GM23248 (cell line): Measurements from ENCODE around the gene CMTM6. TPM values are rescaled to one million over a fixed set of nuclear protein-coding genes. Genes with fewer than 3 reads are reported as not detected.
A peak's percentile ranks its signal among the peaks of the same experiment; 100 is the strongest.
"Not testable (repeated sequence)": the region's sequence is repeated elsewhere in the genome, so short reads cannot be mapped to it uniquely, and the experiment has no call there.

Experiments
- DNase-seq: peaks from one replicate; pipeline ENCODE4 v3.0.0-alpha.2; 2015
- H2AFZ ChIP-seq: fragments of 200-600 bp; sonication (generic); 2 replicates; pipeline ENCODE4 v1.6.1; 2016; ENCODE audit warnings: antibody characterized with exemption
- H3F3A ChIP-seq: fragments of 200-600 bp; sonication (generic); 2 replicates; pipeline ENCODE4 v1.6.1; 2016; ENCODE audit warnings: mild to moderate bottlenecking, antibody characterized with exemption, mixed run types; ENCODE audit not compliant: insufficient read depth
- H3K27ac ChIP-seq: fragments of 200-600 bp; sonication (generic); 2 replicates; pipeline ENCODE4 v1.5.1; 2016; ENCODE audit warnings: mild to moderate bottlenecking
- H3K27me3 ChIP-seq: fragments of 200-600 bp; sonication (generic); replicated peaks from 2 replicates; pipeline ENCODE4 v1.6.1; 2016; ENCODE audit warnings: mild to moderate bottlenecking; ENCODE audit not compliant: insufficient read depth
- H3K36me3 ChIP-seq: fragments of 200-600 bp; sonication (generic); 2 replicates; pipeline ENCODE4 v1.6.1; 2016; ENCODE audit warnings: low read depth, mild to moderate bottlenecking
- H3K4me1 ChIP-seq: fragments of 200-600 bp; sonication (generic); 2 replicates; pipeline ENCODE4 v1.6.1; 2016; ENCODE audit warnings: mild to moderate bottlenecking; ENCODE audit not compliant: insufficient read depth
- H3K4me2 ChIP-seq: fragments of 200-600 bp; sonication (generic); one replicate; pipeline ENCODE4 v1.6.1; 2016; ENCODE audit warnings: mild to moderate bottlenecking; ENCODE audit not compliant: unreplicated experiment
- H3K4me3 ChIP-seq: fragments of 200-600 bp; sonication (generic); 2 replicates; pipeline ENCODE4 v1.5.1; 2016; ENCODE audit warnings: mild to moderate bottlenecking
- H3K79me2 ChIP-seq: fragments of 200-600 bp; sonication (generic); 2 replicates; pipeline ENCODE4 v1.6.1; 2016; ENCODE audit warnings: mild to moderate bottlenecking; ENCODE audit not compliant: insufficient read depth
- H3K9ac ChIP-seq: fragments of 200-600 bp; sonication (generic); 2 replicates; pipeline ENCODE4 v1.6.1; 2016; ENCODE audit warnings: mild to moderate bottlenecking
- H3K9me2 ChIP-seq: fragments of 200-600 bp; sonication (generic); 2 replicates; pipeline ENCODE4 v1.6.1; 2016; ENCODE audit warnings: mixed run types, mild to moderate bottlenecking, moderate library complexity; ENCODE audit not compliant: insufficient read depth
- H3K9me3 ChIP-seq: fragments of 200-600 bp; sonication (generic); one replicate; pipeline ENCODE4 v1.6.1; 2017; ENCODE audit warnings: low read depth
- H4K20me1 ChIP-seq: fragments of 200-600 bp; sonication (generic); 2 replicates; pipeline ENCODE4 v1.6.0; 2016; ENCODE audit not compliant: insufficient read depth
- EZH2 ChIP-seq: fragments of 200-600 bp; sonication (generic); IDR thresholded peaks from 2 replicates; pipeline ENCODE4 v1.6.1; 2018; ENCODE audit warnings: antibody characterized with exemption, mild to moderate bottlenecking; ENCODE audit not compliant: insufficient read depth, poor library complexity, severe bottlenecking
- EZH2phosphoT487 ChIP-seq: fragments of 200-600 bp; sonication (generic); IDR thresholded peaks from 2 replicates; pipeline ENCODE4 v1.6.1; 2018; ENCODE audit warnings: antibody characterized with exemption, moderate library complexity, mild to moderate bottlenecking, low read depth; ENCODE audit not compliant: insufficient read depth
- WGBS, 2 experiments: methylation state at CpG; one replicate each; pipeline ENCODE4 v1.1.6; 2015 to 2017; ENCODE audit warnings: low lambda C conversion rate in 2 of 2, low coverage in 1 of 2; ENCODE audit errors: missing lambda C conversion rate in 2 of 2; 5-methylcytosine and 5-hydroxymethylcytosine counted together
- in situ Hi-C: fragments of 300-500 bp; cut with MboI; formaldehyde crosslinking; loops from 2 replicates; pipeline ENCODE4 v1.15.0; 2020
- polyA plus RNA-seq: library from polyadenylated mRNA; unstranded; fragments of >200 nt; fragmentation: Nextera tagmentation; extraction: Ambion mirVana; gene quantifications from 2 replicates; pipeline ENCODE4 v1.2.1, GENCODE V29; 2016
- total RNA-seq: library from RNA; depleted of rRNA; stranded (reverse); fragments of >200 nt; shearing (Covaris generic); gene quantifications from 2 replicates; pipeline ENCODE4 v1.2.3, GENCODE V29; 2014

The CMTM6 gene
- total and polyA plus RNA-seq, 2 experiments from 2014 or later = 78.6 to 104 TPM

GRCh38 chr3:32481791-32482631 lies 20.6 kb downstream of the CMTM6 start:
- H3K9me2 ChIP-seq = no peaks in the 10 kb centered on the region
- H3K27ac ChIP-seq = no peak overlapping the region
- no peaks in the 10 kb centered on the region for H3K27me3 ChIP-seq
- H3K36me3 ChIP-seq = peaks cover 27% of the 10 kb centered on the region
- TF ChIP-seq EZH2 (no peak), EZH2phosphoT487 (no peak)
- DNase-seq = no peak
- no peak overlapping the region for H3K4me2 ChIP-seq
- peaks cover 13% of the 10 kb centered on the region; the same call in 1 of the 2 replicates for H3K79me2 ChIP-seq
- H3K9me3 ChIP-seq = no peaks in the 10 kb centered on the region
- H4K20me1 ChIP-seq = no peaks in the 10 kb centered on the region
- WGBS, 2 experiments = 89 to 95% methylated on average over 3 of the region's 3 CpGs
- peaks cover 15% of the 10 kb centered on the region; the same call in 1 of the 2 replicates for H3F3A ChIP-seq
- H3K4me1 ChIP-seq = peaks cover 11% of the 10 kb centered on the region
- H3K4me3 ChIP-seq = no peak overlapping the region
- in situ Hi-C loops = no loop called here
- H3K9ac ChIP-seq = no peak overlapping the region
- H2AFZ ChIP-seq = no peak overlapping the region

- peak; percentile 35 for DNase-seq
- no peak overlapping the region for H3K4me3 ChIP-seq
- no peaks in the 10 kb centered on the region for H3K27me3 ChIP-seq
- TF ChIP-seq EZH2phosphoT487 (no peak), EZH2 (no peak)
- WGBS, 2 experiments = 71 to 73% methylated on average over 1 of the region's 1 CpG
- H4K20me1 ChIP-seq = no peaks in the 10 kb centered on the region
- peak overlapping the region; percentile 49 for H3K27ac ChIP-seq
- no peak overlapping the region for H2AFZ ChIP-seq
- H3K4me2 ChIP-seq = no peak overlapping the region
- peaks cover 15% of the 10 kb centered on the region; the same call in 1 of the 2 replicates for H3F3A ChIP-seq
- H3K36me3 ChIP-seq = peaks cover 15% of the 10 kb centered on the region
- no peaks in the 10 kb centered on the region for H3K9me3 ChIP-seq
- no peaks in the 10 kb centered on the region for H3K9me2 ChIP-seq
- no peak overlapping the region for H3K9ac ChIP-seq
- H3K4me1 ChIP-seq = peaks cover 11% of the 10 kb centered on the region
- H3K79me2 ChIP-seq = peaks cover 18% of the 10 kb centered on the region; the same call in 1 of the 2 replicates
- in situ Hi-C loops = no loop called here
Observed at GRCh38 chr3:32480604-32481003, 22.0 kb downstream of the CMTM6 start.

DNA sequence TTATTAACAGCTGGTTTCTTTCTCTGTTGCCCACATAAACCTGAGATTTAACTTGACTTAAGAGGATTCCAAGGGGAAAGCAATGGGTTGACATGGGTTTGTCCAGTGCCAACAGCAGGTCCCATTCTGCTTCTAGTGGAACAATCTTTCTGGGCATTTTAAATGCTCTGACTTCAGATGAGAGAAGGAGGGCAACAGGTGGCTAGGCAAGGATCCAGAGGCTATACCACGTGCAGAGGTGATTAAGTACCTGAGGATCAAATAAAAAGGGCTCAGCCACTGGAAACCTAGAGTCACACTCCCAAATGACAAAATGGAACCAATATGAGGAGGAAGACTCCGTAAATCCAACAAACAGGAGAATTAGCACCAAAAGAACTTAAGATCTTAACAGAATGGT lies 28.5 kb downstream of the CMTM6 start:
- WGBS, 2 experiments = 98 to 100% methylated on average over 2 of the region's 2 CpGs
- no peak overlapping the region for H3K27ac ChIP-seq
- no peaks in the 10 kb centered on the region for H3K9me3 ChIP-seq
- no peak for DNase-seq
- H3K4me2 ChIP-seq = no peak overlapping the region
- H3K9ac ChIP-seq = no peak overlapping the region
- H3K36me3 ChIP-seq = no peaks in the 10 kb centered on the region
- H3K9me2 ChIP-seq = no peaks in the 10 kb centered on the region
- peaks cover 14% of the 10 kb centered on the region for H3F3A ChIP-seq
- TF ChIP-seq EZH2phosphoT487 (no peak), EZH2 (no peak)
- no peak overlapping the region for H3K4me3 ChIP-seq
- H4K20me1 ChIP-seq = 0 out of 2 replicates have a peak, but pooled peaks cover 4% of the 10 kb centered on the region
- peaks cover 14% of the 10 kb centered on the region; the same call in 1 of the 2 replicates for H3K79me2 ChIP-seq
- H3K27me3 ChIP-seq = no peaks in the 10 kb centered on the region
- no peak overlapping the region for H2AFZ ChIP-seq
- in situ Hi-C loops = loop anchor here (10.0 kb wide), 1 partner anchor 179 kb away; no protein-coding TSS in a partner anchor
- peaks cover 14% of the 10 kb centered on the region for H3K4me1 ChIP-seq

DNA sequence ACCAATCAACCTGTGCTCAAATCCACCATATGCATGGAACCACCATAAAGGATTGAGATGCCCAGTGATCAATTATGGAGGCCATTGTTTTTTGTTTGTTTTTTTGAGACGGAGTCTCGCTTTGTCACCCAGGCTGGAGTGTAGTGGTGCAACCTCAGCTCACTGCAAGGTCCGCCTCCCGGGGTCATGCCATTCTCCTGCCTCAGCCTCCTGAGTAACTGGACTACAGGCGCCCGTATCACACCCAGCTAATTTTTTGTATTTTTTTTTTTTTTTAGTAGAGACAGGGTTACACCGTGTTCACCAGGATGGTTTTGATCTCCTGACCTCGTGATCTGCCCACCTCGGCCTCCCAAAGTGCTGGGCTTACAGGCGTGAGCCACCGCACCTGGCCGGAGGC lies 30.5 kb downstream of the CMTM6 start:
- not testable (repeated sequence) for H3K4me3 ChIP-seq, H3K36me3 ChIP-seq, H3K27ac ChIP-seq, H3K9ac ChIP-seq, H3K9me3 ChIP-seq, H2AFZ ChIP-seq, DNase-seq, H3K9me2 ChIP-seq, H4K20me1 ChIP-seq, H3K27me3 ChIP-seq, H3K79me2 ChIP-seq, H3K4me2 ChIP-seq
- 92 to 93% methylated on average over 12 of the region's 12 CpGs for WGBS, 2 experiments
- H3K4me1 ChIP-seq = peaks cover 16% of the 10 kb centered on the region
- peaks cover 20% of the 10 kb centered on the region for H3F3A ChIP-seq
- in situ Hi-C loops = loop anchor here (10.0 kb wide), 1 partner anchor 177 kb away; no protein-coding TSS in a partner anchor
